22Rv1 (cell line): ENCODE measurements around the gene PDE1A.

Source experiments
- H3K27ac ChIP-seq: fragments of 450-650 bp; 2 replicates; pipeline ENCODE4 v1.5.1; 2017
- CTCF ChIP-seq: fragments of 450-650 bp; IDR thresholded peaks from 2 replicates; pipeline ENCODE4 v1.5.1; 2017; ENCODE audit warnings: mild to moderate bottlenecking
- ZFX ChIP-seq: fragments of 450-650 bp; IDR thresholded peaks from 2 replicates; pipeline ENCODE4 v1.6.1; 2017; ENCODE audit warnings: antibody characterized with exemption, borderline replicate concordance

Gene PDE1A

GRCh38 chr2:182261860-182262387 lies 164.9 kb downstream of the PDE1A start:
- H3K27ac ChIP-seq: no peak overlapping the region
- TF ChIP-seq CTCF (no peak), ZFX (no peak)

- no peak for TF ChIP-seq CTCF
- TF ChIP-seq ZFX: no peak
These were observed 167.1 kb downstream of the PDE1A start for GRCh38 chr2:182259629-182260150.

GRCh38 chr2:182252534-182252933 lies 174.3 kb downstream of the PDE1A start:
- no peak overlapping the region for H3K27ac ChIP-seq
- no peak for TF ChIP-seq ZFX
- no peak for TF ChIP-seq CTCF

More at GRCh38 chr2:182259629-182260150, 167.1 kb downstream of the PDE1A start:
- H3K27ac ChIP-seq: no peak overlapping the region

GRCh38 chr2:182248898-182249297 lies 177.9 kb downstream of the PDE1A start:
- H3K27ac ChIP-seq: no peak overlapping the region
- TF ChIP-seq CTCF: no peak
- no peak for TF ChIP-seq ZFX

- TF ChIP-seq CTCF (no peak), ZFX (no peak)
These were observed 178.5 kb downstream of the PDE1A start for GRCh38 chr2:182248362-182248761.

GRCh38 chr2:182247831-182248230 lies 179.0 kb downstream of the PDE1A start:
- H3K27ac ChIP-seq: no peak overlapping the region
- TF ChIP-seq CTCF: no peak
- TF ChIP-seq ZFX: no peak

More at GRCh38 chr2:182248362-182248761, 178.5 kb downstream of the PDE1A start:
- no peak overlapping the region for H3K27ac ChIP-seq

- no peak for TF ChIP-seq CTCF
- TF ChIP-seq ZFX: no peak
- no peak overlapping the region for H3K27ac ChIP-seq
These were observed 180.9 kb downstream of the PDE1A start for GRCh38 chr2:182245963-182246362.
